Adrenal gland (tissue), 12 donors: ENCODE measurements around the gene POLK. TPM values are rescaled to one million over a fixed set of nuclear protein-coding genes. Genes with fewer than 3 reads are reported as not detected.

Experiments
- DNase-seq, 7 donors: peaks; one replicate each; pipeline ENCODE4 v3.0.0-alpha.2; 2019 to 2020
- H3K27ac ChIP-seq, 5 donors: fragments of 200-600 bp; sonication (generic) in 4 of 5; 1 replicate in 3 of 5; 2 replicates in 2 of 5; pipeline versions ENCODE4 v1.5.1 to v1.8.0; 2016 to 2020; ENCODE audit warnings: mild to moderate bottlenecking in 1 of 5
- H3K27me3 ChIP-seq: fragments of 200-600 bp; 2 replicates; pipeline ENCODE4 v1.8.0; 2021
- H3K36me3 ChIP-seq, 2 donors: fragments of 200-600 bp; replicated peaks in 1 of 2; 1 replicate in 1 of 2; 2 replicates in 1 of 2; pipeline versions ENCODE4 v1.5.1 to v1.8.0; 2018 to 2022
- H3K4me1 ChIP-seq, 2 donors: fragments of 200-600 bp; replicated peaks in 1 of 2; 1 replicate in 1 of 2; 2 replicates in 1 of 2; pipeline versions ENCODE4 v1.5.1 to v1.8.0; 2018 to 2021
- H3K4me3 ChIP-seq, 4 donors: fragments of 200-600 bp; sonication (generic) in 3 of 4; one replicate each; pipeline ENCODE4 v1.5.1; 2016 to 2018
- H3K9me3 ChIP-seq, 3 donors: fragments of 200-600 bp; sonication (generic) in 1 of 3; replicated peaks in 1 of 3; 1 replicate in 2 of 3; 2 replicates in 1 of 3; pipeline versions ENCODE4 v1.5.1 to v1.8.0; 2016 to 2021
- POLR2A ChIP-seq, 2 donors: fragments of 450-650 bp; IDR thresholded peaks; one replicate each; pipeline ENCODE4 v1.6.1; 2017; ENCODE audit warnings: antibody characterized with exemption in 2 of 2, mild to moderate bottlenecking in 2 of 2, moderate library complexity in 1 of 2
- WGBS, 4 donors: extraction: QIAGEN DNeasy Blood & Tissue Kit in 2 of 4; methylation state at CpG; one replicate each; pipeline versions ENCODE4 v1.1.5 to v1.1.7; 2013 to 2017; 5-methylcytosine and 5-hydroxymethylcytosine counted together
- intact Hi-C, 2 donors: fragments of 100-400 bp; cut with DNase I; formaldehyde crosslinking; loops; one replicate each; pipeline versions ENCODE4 v1.14.1 to v1.15.0; 2022 to 2023
- polyA plus RNA-seq, 3 donors: library from polyadenylated mRNA; stranded (reverse); fragments of 200-250 nt in 2 of 3; fragments of 350-450 nt in 1 of 3; fragmentation: Illumina TruSeq in 1 of 3; extraction: RNeasy Lipid Tissue Mini Kit (QIAGEN cat#74804) in 1 of 3; gene quantifications; one replicate each; pipeline ENCODE4 v1.2.3, GENCODE V29; 2013 to 2014
- total RNA-seq, 9 donors: library from RNA; depleted of rRNA in 4 of 9; stranded (reverse); fragments of >200 nt in 4 of 9; fragments of 120-200 nt in 1 of 9; fragmentation: NEBNext Ultra II Directional in 1 of 9; extraction: Animal tissue kit (Norgen Biotek cat#: 25700) in 1 of 9; gene quantifications; one replicate each; pipeline versions ENCODE4 v1.1.0 to v1.2.4, GENCODE V29; 2013 to 2023
- TF ChIP-seq, protein P1 (sequence below), 6 experiments: fragments of 450-650 bp in 4 of 6; fragments of 200-600 bp in 2 of 6; sonication (generic) in 1 of 6; IDR thresholded peaks; 1 replicate in 5 of 6; 2 replicates in 1 of 6; pipeline versions ENCODE4 v1.5.1 to v1.8.0; 2016 to 2021; ENCODE audit warnings: antibody characterized with exemption in 6 of 6, mild to moderate bottlenecking in 2 of 6, moderate library complexity in 1 of 6
- donor health status: healthy with polysubstance abuse.
- donor health status: Bipolar disorder and iron deficiency.
- donor health status: DM: yes; HTN: yes; CAD: no.
- donor health status: DM: no; HTN: no; CAD: no.
- donor health status: DM: no; HTN: no; CAD: no.
- donor health status: DM: yes; HTN: yes; CAD: no.

Gene POLK
- total and polyA plus RNA-seq, 12 donors, result 6.9 to 63.6 (median 36.5) TPM

DNA sequence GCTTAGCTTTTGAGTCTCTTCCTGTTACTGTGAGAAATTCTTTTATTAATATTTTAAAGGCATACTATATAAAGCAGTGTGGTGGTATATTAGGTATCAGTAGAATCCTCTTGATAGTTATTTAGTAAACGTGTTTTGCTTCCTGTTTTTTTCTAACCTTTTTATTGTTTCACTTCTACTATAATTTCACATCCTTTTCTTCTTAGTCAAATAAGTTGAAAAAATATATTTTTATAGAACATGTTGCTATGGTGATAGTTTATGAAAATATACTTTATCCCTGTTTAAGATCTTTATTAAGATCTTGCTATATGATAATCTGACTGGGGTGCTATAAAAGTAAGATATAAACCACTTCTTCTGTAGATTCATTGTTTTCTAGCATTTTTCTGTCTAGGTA lies 2.1 kb downstream of the POLK start:
- intact Hi-C loops, result loop anchor here in 1 of 2 donors (10.0 kb wide), 1 partner anchor 279 kb away; the partner anchor contains the start of gene ANKRD31
- WGBS, 4 donors, result 29 to 76% (median 62%) methylated on average over 1 of the region's 1 CpG
- H3K9me3 ChIP-seq, result no peaks in the 10 kb centered on the region
- H3K27me3 ChIP-seq, result no peaks in the 10 kb centered on the region
- no peak overlapping the region for H3K27ac ChIP-seq
- no peak for DNase-seq
- H3K36me3 ChIP-seq, result no peaks in the 10 kb centered on the region
- no peak overlapping the region for H3K4me3 ChIP-seq
- H3K4me1 ChIP-seq, result peaks cover 4 to 40% of the 10 kb centered on the region in 2 donors
- TF ChIP-seq POLR2A (IDR thresholded peaks at IDR 0.05), result no peak
- TF ChIP-seq, protein P1, sequence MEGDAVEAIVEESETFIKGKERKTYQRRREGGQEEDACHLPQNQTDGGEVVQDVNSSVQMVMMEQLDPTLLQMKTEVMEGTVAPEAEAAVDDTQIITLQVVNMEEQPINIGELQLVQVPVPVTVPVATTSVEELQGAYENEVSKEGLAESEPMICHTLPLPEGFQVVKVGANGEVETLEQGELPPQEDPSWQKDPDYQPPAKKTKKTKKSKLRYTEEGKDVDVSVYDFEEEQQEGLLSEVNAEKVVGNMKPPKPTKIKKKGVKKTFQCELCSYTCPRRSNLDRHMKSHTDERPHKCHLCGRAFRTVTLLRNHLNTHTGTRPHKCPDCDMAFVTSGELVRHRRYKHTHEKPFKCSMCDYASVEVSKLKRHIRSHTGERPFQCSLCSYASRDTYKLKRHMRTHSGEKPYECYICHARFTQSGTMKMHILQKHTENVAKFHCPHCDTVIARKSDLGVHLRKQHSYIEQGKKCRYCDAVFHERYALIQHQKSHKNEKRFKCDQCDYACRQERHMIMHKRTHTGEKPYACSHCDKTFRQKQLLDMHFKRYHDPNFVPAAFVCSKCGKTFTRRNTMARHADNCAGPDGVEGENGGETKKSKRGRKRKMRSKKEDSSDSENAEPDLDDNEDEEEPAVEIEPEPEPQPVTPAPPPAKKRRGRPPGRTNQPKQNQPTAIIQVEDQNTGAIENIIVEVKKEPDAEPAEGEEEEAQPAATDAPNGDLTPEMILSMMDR (IDR thresholded peaks at IDR 0.05), result no peak

- DNase-seq, result no peak
- Histone ChIP-seq H3K9me3 (no peaks in the 10 kb centered on the region), H3K4me1 (peaks cover under 1 to 40% of the 10 kb centered on the region in 2 donors), H3K27me3 (no peaks in the 10 kb centered on the region), H3K4me3 (no peak overlapping the region), H3K36me3 (no peaks in the 10 kb centered on the region), H3K27ac (no peak overlapping the region)
- TF ChIP-seq POLR2A (IDR thresholded peaks at IDR 0.05), result no peak
- TF ChIP-seq, protein P1 (IDR thresholded peaks at IDR 0.05), result no peak
- WGBS, 4 donors, result 93 to 100% (median 98%) methylated on average over 3 of the region's 3 CpGs
- intact Hi-C loops, result loop anchor here in 1 of 2 donors (10.0 kb wide), 1 partner anchor 280 kb away; the partner anchor contains the start of gene ANKRD31
These were observed 2.6 kb downstream of the POLK start for GRCh38 chr5:75514323-75514722.

DNA sequence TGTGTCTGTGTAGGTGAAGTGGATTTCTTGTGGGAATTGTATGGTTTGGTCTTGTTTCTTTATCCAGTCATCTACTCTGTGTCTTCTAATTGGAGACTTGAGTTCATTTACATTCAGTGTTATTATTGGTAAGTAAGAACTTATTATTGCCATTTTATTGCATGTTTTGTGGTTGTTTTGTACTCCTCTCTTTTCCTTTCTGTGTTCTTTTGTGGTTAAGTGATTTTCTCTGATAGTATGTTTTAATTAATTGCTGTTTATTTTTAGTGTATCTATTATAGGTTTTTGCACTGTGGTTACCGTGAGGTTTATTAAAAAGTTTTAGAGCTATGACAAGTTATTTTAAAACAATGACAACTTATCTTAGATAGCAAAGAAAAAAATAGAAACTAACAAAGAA lies 8.1 kb downstream of the POLK start:
- intact Hi-C loops, result loop anchor here in 1 of 2 donors (10.0 kb wide), 1 partner anchor 285 kb away; the partner anchor contains the start of gene ANKRD31
- Histone ChIP-seq H3K27ac (no peak overlapping the region), H3K4me3 (no peak overlapping the region), H3K27me3 (no peaks in the 10 kb centered on the region), H3K4me1 (peaks cover 0 to 21% of the 10 kb centered on the region in 2 donors), H3K36me3 (no peaks in the 10 kb centered on the region), H3K9me3 (peaks cover 0 to 16% (median 8%) of the 10 kb centered on the region in 3 donors)
- 36 to 41% (median 40%) methylated on average over 1 of the region's 1 CpG for WGBS, 4 donors
- TF ChIP-seq POLR2A (IDR thresholded peaks at IDR 0.05), result no peak
- TF ChIP-seq, protein P1 (IDR thresholded peaks at IDR 0.05), result no peak
- no peak for DNase-seq

- intact Hi-C loops, result no loop called here
- no peaks in the 10 kb centered on the region for H3K27me3 ChIP-seq
- H3K4me1 ChIP-seq, result peaks cover 0 to 21% of the 10 kb centered on the region in 2 donors
- no peaks in the 10 kb centered on the region for H3K36me3 ChIP-seq
- no peak for TF ChIP-seq POLR2A (IDR thresholded peaks at IDR 0.05)
- TF ChIP-seq, protein P1 (IDR thresholded peaks at IDR 0.05), result no peak
- DNase-seq, result no peak
- no peak overlapping the region for H3K4me3 ChIP-seq
- WGBS, 4 donors, result 92 to 95% (median 93%) methylated on average over 2 of the region's 2 CpGs
- H3K9me3 ChIP-seq, result peaks cover 0 to 16% (median 8%) of the 10 kb centered on the region in 3 donors
- H3K27ac ChIP-seq, result no peak overlapping the region
These were observed 9.5 kb downstream of the POLK start for GRCh38 chr5:75521195-75521594.
